Caco-2 (cell line): ENCODE data around the gene ISM1. TPM values are rescaled to one million over a fixed set of nuclear protein-coding genes. Genes with fewer than 3 reads are reported as not detected.
A peak's percentile ranks its signal among the peaks of the same experiment; 100 is the strongest.

Experiments
- BruUV-seq: library from RNA; stranded (reverse); fragments of 400-500 nt; replicated peaks from 2 replicates; lab custom pipeline; 2021; lab: Mats Ljungman, UMichigan
- CTCF ChIA-PET: fragments of 300-600 bp; sonication (Branson Sonifier 250); formaldehyde crosslinking; loops from one replicate; lab custom pipeline; 2022; ENCODE audit warnings: antibody characterized with exemption; lab: Charles Lee
- POLR2A ChIA-PET: fragments of 300-600 bp; sonication (Branson Sonifier 250); formaldehyde crosslinking; loops from one replicate; lab custom pipeline; 2022; ENCODE audit warnings: antibody characterized with exemption; lab: Charles Lee
- DNase-seq, 2 experiments: peaks; one replicate each; pipeline versions ENCODE4 v3.0.0 to v3.0.0-alpha.2; 2020 to 2022
- H3K27me3 ChIP-seq: replicated peaks from 2 replicates; pipeline ENCODE4 v1.6.0; 2011; ENCODE audit warnings: low read length; ENCODE audit not compliant: control insufficient read depth, insufficient read depth
- H3K36me3 ChIP-seq: 2 replicates; pipeline ENCODE4 v1.5.1; 2011; ENCODE audit warnings: low read length; ENCODE audit not compliant: control insufficient read depth, insufficient read depth
- H3K4me1 ChIP-seq: fragments of 250-450 bp; sonication (Bioruptor Pico); 2 replicates; pipeline ENCODE4 v1.5.1; 2020; ENCODE audit warnings: mild to moderate bottlenecking
- H3K4me3 ChIP-seq: 2 replicates; pipeline ENCODE4 v1.5.1; 2011; ENCODE audit warnings: low read depth, mild to moderate bottlenecking, control low read depth, low read length
- H3K9me3 ChIP-seq: fragments of 250-450 bp; sonication (Bioruptor Pico); 2 replicates; pipeline ENCODE4 v1.5.1; 2020; ENCODE audit warnings: mild to moderate bottlenecking, moderate library complexity
- H3K27ac Mint-ChIP-seq: one replicate; pipeline ENCODE4 v1.8.0; 2022; ENCODE audit warnings: mixed read lengths; ENCODE audit not compliant: unreplicated experiment
- H3K27me3 Mint-ChIP-seq: one replicate; pipeline ENCODE4 v1.8.0; 2022; ENCODE audit warnings: mixed read lengths; ENCODE audit not compliant: insufficient read depth, unreplicated experiment
- H3K36me3 Mint-ChIP-seq: one replicate; pipeline ENCODE4 v1.8.0; 2022; ENCODE audit warnings: mild to moderate bottlenecking, mixed read lengths; ENCODE audit not compliant: insufficient read depth, unreplicated experiment
- H3K4me1 Mint-ChIP-seq: one replicate; pipeline ENCODE4 v1.8.0; 2022; ENCODE audit warnings: low read depth, mixed read lengths; ENCODE audit not compliant: unreplicated experiment
- H3K4me3 Mint-ChIP-seq: one replicate; pipeline ENCODE4 v1.8.0; 2022; ENCODE audit warnings: mild to moderate bottlenecking, moderate library complexity, mixed read lengths; ENCODE audit not compliant: unreplicated experiment
- H3K9me3 Mint-ChIP-seq: one replicate; pipeline ENCODE4 v1.8.0; 2022; ENCODE audit warnings: mixed read lengths; ENCODE audit not compliant: unreplicated experiment
- intact Hi-C: fragments of 100-400 bp; cut with micrococcal nuclease; formaldehyde crosslinking; loops from one replicate; pipeline ENCODE4 v1.10.0; 2022; ENCODE audit not compliant: unreplicated experiment
- total RNA-seq: library from RNA; stranded (reverse); gene quantifications from 2 replicates; pipeline ENCODE4 v1.2.3, GENCODE V29; 2022
- TF ChIP-seq, protein P1 (sequence below), 2 experiments: fragments of 200-600 bp in 1 of 2; IDR thresholded peaks; 1 replicate in 1 of 2; 2 replicates in 1 of 2; pipeline versions ENCODE4 v1.5.1 to v1.8.0; 2011 to 2022; ENCODE audit warnings: antibody characterized with exemption in 1 of 2, control low read depth in 1 of 2, inconsistent platforms in 1 of 2, low read depth in 1 of 2, low read length in 1 of 2, mild to moderate bottlenecking in 1 of 2, moderate library complexity in 1 of 2; ENCODE audit not compliant: insufficient read depth in 1 of 2, severe bottlenecking in 1 of 2, unreplicated experiment in 1 of 2

The ISM1 gene
- total RNA-seq, 1 experiment from 2014 or later, result 1.8 TPM

GRCh38 chr20:13321416-13321815, 100.3 kb downstream of the ISM1 start:
- no TSS peak for BruUV-seq
- H3K27me3 ChIP-seq, result no peaks in the 10 kb centered on the region
- Mint-ChIP-seq H3K27ac (no peak overlapping the region), H3K36me3 (no peaks in the 10 kb centered on the region), H3K27me3 (no peaks in the 10 kb centered on the region), H3K9me3 (peaks cover 32% of the 10 kb centered on the region), H3K4me3 (no peak overlapping the region), H3K4me1 (peaks cover 22% of the 10 kb centered on the region)
- POLR2A ChIA-PET, result no interaction called here
- no peaks in the 10 kb centered on the region for H3K9me3 ChIP-seq
- H3K36me3 ChIP-seq, result no peaks in the 10 kb centered on the region
- DNase-seq, result no peak
- CTCF ChIA-PET, result interaction anchor here (1.7 kb wide), 1 partner anchor 18 kb away, joined by 6 read pairs; no protein-coding TSS in a partner anchor
- TF ChIP-seq, protein P1, sequence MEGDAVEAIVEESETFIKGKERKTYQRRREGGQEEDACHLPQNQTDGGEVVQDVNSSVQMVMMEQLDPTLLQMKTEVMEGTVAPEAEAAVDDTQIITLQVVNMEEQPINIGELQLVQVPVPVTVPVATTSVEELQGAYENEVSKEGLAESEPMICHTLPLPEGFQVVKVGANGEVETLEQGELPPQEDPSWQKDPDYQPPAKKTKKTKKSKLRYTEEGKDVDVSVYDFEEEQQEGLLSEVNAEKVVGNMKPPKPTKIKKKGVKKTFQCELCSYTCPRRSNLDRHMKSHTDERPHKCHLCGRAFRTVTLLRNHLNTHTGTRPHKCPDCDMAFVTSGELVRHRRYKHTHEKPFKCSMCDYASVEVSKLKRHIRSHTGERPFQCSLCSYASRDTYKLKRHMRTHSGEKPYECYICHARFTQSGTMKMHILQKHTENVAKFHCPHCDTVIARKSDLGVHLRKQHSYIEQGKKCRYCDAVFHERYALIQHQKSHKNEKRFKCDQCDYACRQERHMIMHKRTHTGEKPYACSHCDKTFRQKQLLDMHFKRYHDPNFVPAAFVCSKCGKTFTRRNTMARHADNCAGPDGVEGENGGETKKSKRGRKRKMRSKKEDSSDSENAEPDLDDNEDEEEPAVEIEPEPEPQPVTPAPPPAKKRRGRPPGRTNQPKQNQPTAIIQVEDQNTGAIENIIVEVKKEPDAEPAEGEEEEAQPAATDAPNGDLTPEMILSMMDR (IDR thresholded peaks at IDR 0.05; ENCODE audit: insufficient read depth in 1 of 2, low read depth in 1 of 2, low read length in 1 of 2, severe bottlenecking in 1 of 2, unreplicated experiment in 1 of 2), result no peak
- H3K4me1 ChIP-seq, result peaks cover 30% of the 10 kb centered on the region
- no peak overlapping the region for H3K4me3 ChIP-seq
- intact Hi-C loops, result loop anchor here (5.0 to 10.0 kb wide), 2 partner anchors 101 to 133 kb away; no protein-coding TSS in a partner anchor

GRCh38 chr20:13322198-13322597, 101.1 kb downstream of the ISM1 start:
- no peak overlapping the region for H3K4me3 ChIP-seq
- Mint-ChIP-seq H3K9me3 (peaks cover 28% of the 10 kb centered on the region), H3K36me3 (no peaks in the 10 kb centered on the region), H3K4me1 (peaks cover 30% of the 10 kb centered on the region), H3K27ac (no peak overlapping the region), H3K4me3 (peak overlapping the region; percentile 8), H3K27me3 (no peaks in the 10 kb centered on the region)
- TF ChIP-seq, protein P1 (IDR thresholded peaks at IDR 0.05; ENCODE audit: insufficient read depth in 1 of 2, low read depth in 1 of 2, low read length in 1 of 2, severe bottlenecking in 1 of 2, unreplicated experiment in 1 of 2), result no peak
- DNase-seq, result peak; percentile 41 to 58
- H3K36me3 ChIP-seq, result no peaks in the 10 kb centered on the region
- H3K4me1 ChIP-seq, result peaks cover 33% of the 10 kb centered on the region
- H3K27me3 ChIP-seq, result no peaks in the 10 kb centered on the region
- BruUV-seq, result no TSS peak
- intact Hi-C loops, result loop anchor here (1.0 to 10.0 kb wide), 4 partner anchors 15 to 133 kb away; no protein-coding TSS in a partner anchor
- no peaks in the 10 kb centered on the region for H3K9me3 ChIP-seq
- POLR2A ChIA-PET, result no interaction called here
- CTCF ChIA-PET, result interaction anchor here (1.2 to 3.4 kb wide), 4 partner anchors 17 to 224 kb away, joined by 5 to 53 read pairs (median 6); no protein-coding TSS in a partner anchor

DNA sequence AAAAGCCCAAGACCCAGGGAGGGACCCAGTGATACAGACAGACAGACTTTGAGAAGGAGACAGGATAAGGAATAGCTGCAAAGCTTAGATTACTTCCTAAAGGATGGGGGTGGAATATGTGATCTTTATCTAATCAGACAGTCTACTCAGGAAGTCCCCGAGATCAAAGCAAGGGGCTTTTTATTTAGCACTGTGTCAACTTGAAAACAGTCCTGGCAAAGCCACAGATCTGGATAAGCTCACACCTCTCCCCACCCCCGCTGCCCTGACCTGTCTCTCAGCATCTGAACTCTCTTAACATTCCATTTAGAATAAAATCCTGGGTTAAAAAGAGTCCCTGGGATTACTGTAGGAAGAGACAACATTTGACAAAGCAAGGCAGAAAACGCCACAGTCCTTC, 101.5 kb downstream of the ISM1 start:
- intact Hi-C loops, result loop anchor here (1.0 to 10.0 kb wide), 4 partner anchors 14 to 132 kb away; no protein-coding TSS in a partner anchor
- Histone ChIP-seq H3K4me3 (no peak overlapping the region), H3K36me3 (no peaks in the 10 kb centered on the region), H3K27me3 (no peaks in the 10 kb centered on the region), H3K9me3 (no peaks in the 10 kb centered on the region), H3K4me1 (peaks cover 34% of the 10 kb centered on the region)
- DNase-seq, result peak; percentile 76 to 82
- BruUV-seq, result no TSS peak
- Mint-ChIP-seq H3K4me3 (peak overlapping the region; percentile 8), H3K36me3 (no peaks in the 10 kb centered on the region), H3K27me3 (no peaks in the 10 kb centered on the region), H3K4me1 (peaks cover 31% of the 10 kb centered on the region), H3K27ac (peak overlapping the region; percentile 4), H3K9me3 (peaks cover 27% of the 10 kb centered on the region)
- TF ChIP-seq, protein P1 (IDR thresholded peaks at IDR 0.05; ENCODE audit: insufficient read depth in 1 of 2, low read depth in 1 of 2, low read length in 1 of 2, severe bottlenecking in 1 of 2, unreplicated experiment in 1 of 2), result no peak
- CTCF ChIA-PET, result interaction anchor here (0.8 to 3.4 kb wide), 5 partner anchors 16 to 224 kb away, joined by 3 to 53 read pairs (median 6); no protein-coding TSS in a partner anchor
- POLR2A ChIA-PET, result no interaction called here
